Measurements from ENCODE around the gene DST.

GRCh38 chr6:56624046-56624727 is 18.5 kb downstream of the DST start:
- TF ChIP-seq CTCF (IDR thresholded peaks at IDR 0.05; ENCODE audit: insufficient read depth, low read depth, low read length) (no peak), EZH2 (IDR thresholded peaks at IDR 0.05; ENCODE audit: insufficient read depth, low read length) (no peak)

Data from astrocyte (in vitro differentiated cells and primary cell).